Measurements from ENCODE around the gene MTMR1.
A peak's percentile ranks its signal among the peaks of the same experiment; 100 is the strongest.

The MTMR1 gene

GRCh38 chrX:150702966-150703694 lies 9.9 kb downstream of the MTMR1 start:
- no peaks in the 10 kb centered on the region for H3K9me3 ChIP-seq
- intact Hi-C loops (cut with DNase I; ENCODE audit: low total_unique reads): no loop called here
- DNase-seq: no peak
- H3K36me3 ChIP-seq: no peaks in the 10 kb centered on the region
- TF ChIP-seq CTCF (IDR thresholded peaks at IDR 0.05): no peak
- H3K27ac ChIP-seq: peak overlapping the region in 1 of 2 donors; percentile 43
- no peak overlapping the region for H3K4me3 ChIP-seq
- H3K27me3 ChIP-seq: no peaks in the 10 kb centered on the region
- H3K4me1 ChIP-seq: no peaks in the 10 kb centered on the region

- Histone ChIP-seq H3K36me3 (no peaks in the 10 kb centered on the region), H3K4me3 (no peak overlapping the region), H3K27me3 (no peaks in the 10 kb centered on the region), H3K4me1 (no peaks in the 10 kb centered on the region), H3K9me3 (no peaks in the 10 kb centered on the region), H3K27ac (peak overlapping the region in 1 of 2 donors; percentile 43)
- intact Hi-C loops (cut with DNase I; ENCODE audit: low total_unique reads): no loop called here
- no peak for TF ChIP-seq CTCF (IDR thresholded peaks at IDR 0.05)
- DNase-seq: no peak
Measured at GRCh38 chrX:150703695-150703974, 10.4 kb downstream of the MTMR1 start.

- no peaks in the 10 kb centered on the region for H3K36me3 ChIP-seq
- H3K4me3 ChIP-seq: no peak overlapping the region
- intact Hi-C loops (cut with DNase I; ENCODE audit: low total_unique reads): no loop called here
- no peaks in the 10 kb centered on the region for H3K27me3 ChIP-seq
- no peaks in the 10 kb centered on the region for H3K9me3 ChIP-seq
- no peak for DNase-seq
- TF ChIP-seq CTCF (IDR thresholded peaks at IDR 0.05): no peak
- peak overlapping the region; percentile 33 to 43 for H3K27ac ChIP-seq
- H3K4me1 ChIP-seq: no peaks in the 10 kb centered on the region
Measured at GRCh38 chrX:150704030-150704613, 10.9 kb downstream of the MTMR1 start.

GRCh38 chrX:150712619-150713018 lies 19.4 kb downstream of the MTMR1 start:
- peaks cover 0 to 6% (median 0%) of the 10 kb centered on the region in 4 donors for H3K4me1 ChIP-seq
- no peaks in the 10 kb centered on the region for H3K9me3 ChIP-seq
- no peak for TF ChIP-seq CTCF (IDR thresholded peaks at IDR 0.05)
- H3K36me3 ChIP-seq: no peaks in the 10 kb centered on the region
- no peak for DNase-seq
- H3K27me3 ChIP-seq: no peaks in the 10 kb centered on the region
- intact Hi-C loops (cut with DNase I; ENCODE audit: low total_unique reads): no loop called here
- no peak overlapping the region for H3K4me3 ChIP-seq
- H3K27ac ChIP-seq: no peak overlapping the region

- no peak overlapping the region for H3K4me3 ChIP-seq
- no peaks in the 10 kb centered on the region for H3K36me3 ChIP-seq
- no peaks in the 10 kb centered on the region for H3K27me3 ChIP-seq
- intact Hi-C loops (cut with DNase I; ENCODE audit: low total_unique reads): no loop called here
- no peak overlapping the region for H3K27ac ChIP-seq
- H3K9me3 ChIP-seq: no peaks in the 10 kb centered on the region
- DNase-seq: no peak
- no peak for TF ChIP-seq CTCF (IDR thresholded peaks at IDR 0.05)
- peaks cover 0 to 6% (median 0%) of the 10 kb centered on the region in 4 donors for H3K4me1 ChIP-seq
Measured at GRCh38 chrX:150715184-150715583, 22.0 kb downstream of the MTMR1 start.

Data from tibial artery (tissue), 4 donors.